Activated naive CD4-positive, alpha-beta T cell treated with anti-CD3 and anti-CD28 coated beads, Interleukin-2, amount 50 U/mL, for 72 hours (primary cell): ENCODE measurements around the gene SLC8B1. TPM values are rescaled to one million over a fixed set of nuclear protein-coding genes. Genes with fewer than 3 reads are reported as not detected.
A peak's percentile ranks its signal among the peaks of the same experiment; 100 is the strongest.

Source experiments
- ATAC-seq, 2 donors: fragments of 150-1000 bp; cut with Tn5 transposase; 2 replicates each; pipeline ENCODE4 v1.10.0; 2021; ENCODE audit warnings: mild to moderate bottlenecking in 2 of 2, moderate library complexity in 2 of 2
- DNase-seq, 2 donors: peaks; one replicate each; pipeline ENCODE4 v3.0.0; 2021 to 2022; ENCODE audit warnings: low spot score in 2 of 2
- H3K27ac Mint-ChIP-seq, 2 donors: one replicate each; pipeline ENCODE4 v1.8.0; 2022; ENCODE audit warnings: mild to moderate bottlenecking in 2 of 2, mixed read lengths in 2 of 2
- H3K36me3 Mint-ChIP-seq, 2 donors: one replicate each; pipeline ENCODE4 v1.8.0; 2022; ENCODE audit warnings: mixed read lengths in 2 of 2
- H3K9me3 Mint-ChIP-seq, 2 donors: one replicate each; pipeline ENCODE4 v1.8.0; 2022; ENCODE audit warnings: mixed read lengths in 2 of 2
- total RNA-seq, 2 donors: library from RNA; stranded (reverse); gene quantifications; one replicate each; pipeline ENCODE4 v1.2.3, GENCODE V29; 2022

Gene SLC8B1
- total RNA-seq, 2 donors from 2014 or later, result 24.2 to 28.5 TPM

DNA sequence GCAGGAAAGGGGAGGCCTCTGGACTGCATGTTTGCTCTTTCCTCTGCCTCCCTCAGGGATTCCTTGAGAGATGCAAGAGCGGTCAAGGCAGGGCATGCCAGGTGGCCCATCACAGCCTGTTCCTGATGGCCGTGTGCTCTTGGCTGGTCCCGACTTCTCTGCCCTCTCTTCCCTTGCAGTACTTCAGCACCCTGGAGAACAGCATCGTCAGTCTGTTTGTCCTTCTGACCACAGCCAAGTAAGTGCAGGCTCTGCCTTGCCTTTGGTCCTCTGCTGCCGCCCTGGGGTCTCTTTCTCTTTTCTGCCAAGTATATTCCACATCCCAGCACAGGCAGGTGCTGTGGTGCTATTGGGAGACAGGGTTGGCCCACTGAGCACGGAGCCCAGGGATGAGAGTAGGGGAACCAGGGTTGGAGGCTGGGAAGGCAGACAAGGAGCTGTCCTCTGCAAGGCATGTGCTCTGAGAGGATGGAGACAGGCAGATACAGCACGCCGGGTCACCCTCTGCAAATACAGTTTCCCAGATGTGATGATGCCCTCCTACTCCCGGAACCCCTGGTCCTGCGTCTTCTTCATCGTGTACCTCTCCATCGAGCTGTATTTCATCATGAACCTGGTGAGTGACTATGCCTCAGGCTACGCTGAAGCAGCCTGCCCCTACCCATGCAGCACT lies 61.7 kb downstream of the SLC8B1 start:
- Mint-ChIP-seq H3K9me3 (no peaks in the 10 kb centered on the region), H3K27ac (peak overlapping the region; percentile 5 to 9), H3K36me3 (peaks cover 5 to 7% of the 10 kb centered on the region in 2 donors)
- no peak for ATAC-seq
- no peak for DNase-seq

DNA sequence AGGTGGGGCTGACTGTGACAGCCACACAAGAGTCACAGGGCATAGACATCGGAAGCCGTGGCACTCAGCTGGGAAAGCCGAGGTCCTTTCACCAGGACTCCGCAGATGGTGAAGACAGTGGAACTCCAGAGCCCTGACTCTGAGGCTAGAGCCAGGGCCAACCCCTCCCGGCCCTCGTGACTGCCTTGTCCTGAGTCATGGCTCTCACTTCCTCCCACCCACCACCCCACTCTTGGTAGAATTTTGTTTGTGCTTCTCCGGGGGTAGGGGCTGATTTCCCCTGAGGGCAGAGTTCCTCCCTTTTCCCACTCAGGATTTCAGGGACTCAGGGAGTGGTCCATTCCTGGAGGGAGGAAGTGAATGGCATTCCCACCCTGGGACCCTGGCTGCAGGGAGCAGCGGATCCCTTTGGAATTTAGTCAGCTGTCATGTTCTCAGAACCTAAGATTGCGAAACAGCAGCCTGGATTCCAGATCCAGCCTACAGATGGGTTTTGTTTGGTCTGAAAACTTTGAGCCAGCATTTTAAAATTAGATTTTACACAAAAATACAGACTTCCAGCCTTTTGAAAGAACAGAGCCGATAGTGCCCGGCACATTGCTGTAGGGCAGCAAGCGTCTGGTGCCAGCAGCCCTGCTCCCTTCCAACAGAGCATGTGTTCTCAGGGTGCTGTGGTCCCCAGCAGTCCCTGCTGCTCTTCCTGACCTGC lies 62.9 kb downstream of the SLC8B1 start:
- Mint-ChIP-seq H3K9me3 (no peaks in the 10 kb centered on the region), H3K36me3 (peaks cover 12 to 15% of the 10 kb centered on the region in 2 donors), H3K27ac (peak overlapping the region; percentile 9 to 82)
- DNase-seq (no peak), ATAC-seq (peak; percentile 84 to 95)

DNA sequence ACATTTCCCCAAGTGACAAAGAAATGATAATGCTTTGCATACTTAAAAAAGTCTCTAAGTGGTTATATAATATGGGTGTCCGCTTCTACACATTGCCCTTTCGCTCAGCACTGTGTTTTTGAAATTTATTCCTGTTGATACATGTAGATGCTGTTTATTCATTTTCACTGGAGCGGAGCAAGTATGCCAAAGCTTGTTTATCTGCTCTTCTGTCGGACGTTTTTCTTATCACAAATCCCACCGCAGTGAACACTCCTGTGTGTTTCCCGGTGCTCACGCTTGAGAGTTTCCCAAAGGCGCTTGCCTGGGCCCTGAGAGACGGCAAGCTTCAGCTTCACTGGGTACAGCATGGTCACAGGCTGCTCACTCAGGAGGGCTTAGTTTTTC lies 63.5 kb downstream of the SLC8B1 start:
- Mint-ChIP-seq H3K27ac (peak overlapping the region; percentile 9 to 82), H3K36me3 (peaks cover 12 to 15% of the 10 kb centered on the region in 2 donors), H3K9me3 (no peaks in the 10 kb centered on the region)
- ATAC-seq (peak; percentile 18 to 32), DNase-seq (no peak)

DNA sequence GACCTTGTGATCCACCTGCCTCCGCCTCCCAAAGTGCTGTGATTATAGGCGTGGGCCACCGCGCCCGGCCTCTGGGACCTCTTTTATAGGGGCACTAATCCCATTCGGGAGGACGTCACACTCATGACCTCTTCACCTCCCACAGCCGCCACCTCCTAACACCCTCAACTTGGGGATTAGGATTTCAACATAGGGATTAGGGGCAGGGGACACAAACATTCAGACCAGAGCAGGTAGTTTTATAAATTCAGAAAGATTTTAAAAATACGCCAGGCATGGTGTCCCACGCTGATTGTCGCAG lies 64.2 kb downstream of the SLC8B1 start:
- Mint-ChIP-seq H3K36me3 (peaks cover 20 to 23% of the 10 kb centered on the region in 2 donors), H3K27ac (peak overlapping the region in 1 of 2 donors; percentile 22), H3K9me3 (no peaks in the 10 kb centered on the region)
- ATAC-seq (no peak), DNase-seq (no peak)

DNA sequence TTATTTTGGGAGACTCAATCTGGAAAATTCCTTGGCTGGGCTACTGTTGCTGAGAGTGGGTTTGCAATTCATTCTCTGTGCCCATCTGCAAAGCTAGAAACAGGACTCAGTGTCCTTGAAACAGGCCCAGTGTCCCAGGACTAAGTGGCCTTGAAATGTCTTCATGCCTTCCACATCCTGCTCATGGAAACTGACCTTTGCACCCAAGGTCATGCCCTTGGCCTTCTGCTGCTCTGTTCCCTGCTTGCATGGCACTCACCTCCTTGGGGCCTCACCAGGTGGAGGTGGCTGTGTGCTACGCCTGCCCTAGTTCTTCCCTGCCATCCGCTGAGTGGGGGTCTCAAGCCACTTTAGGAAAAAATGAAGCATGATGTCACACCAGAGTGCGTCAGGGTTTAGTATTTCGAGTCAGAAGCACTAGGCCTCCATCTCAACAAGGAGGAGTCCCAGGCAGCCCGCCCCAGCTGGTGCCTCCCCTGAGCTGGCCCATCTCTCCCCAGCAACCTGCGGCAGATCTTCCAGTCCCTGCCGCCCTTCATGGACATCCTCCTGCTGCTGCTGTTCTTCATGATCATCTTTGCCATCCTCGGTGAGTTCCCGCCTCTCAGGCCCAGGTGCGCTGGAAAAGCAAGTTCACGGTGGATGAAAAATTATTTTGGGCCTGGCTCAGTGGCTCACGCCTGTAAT lies 65.5 kb downstream of the SLC8B1 start:
- ATAC-seq (no peak), DNase-seq (no peak)
- H3K36me3 Mint-ChIP-seq, result peaks cover 23 to 30% of the 10 kb centered on the region in 2 donors
- H3K27ac Mint-ChIP-seq, result no peak overlapping the region
- no peaks in the 10 kb centered on the region for H3K9me3 Mint-ChIP-seq

DNA sequence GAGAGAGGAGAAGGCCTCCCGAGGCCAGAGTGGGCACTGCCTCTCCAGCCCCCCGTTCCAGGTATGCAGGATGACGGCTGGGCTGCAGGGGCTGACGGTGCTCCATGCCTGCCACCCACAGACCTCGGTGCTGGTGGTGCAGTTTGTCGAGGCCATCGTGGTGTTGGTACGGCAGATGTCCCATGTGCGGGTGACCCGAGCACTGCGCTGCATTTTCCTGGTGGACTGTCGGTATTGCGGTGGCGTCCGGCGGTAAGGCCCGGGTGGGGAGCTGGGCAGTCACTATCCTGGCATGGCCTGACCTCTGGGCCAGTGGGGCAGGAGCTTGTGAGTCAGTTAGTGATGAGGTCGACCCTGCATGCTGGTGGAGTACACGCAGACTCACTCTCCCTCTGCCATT lies 66.3 kb downstream of the SLC8B1 start:
- Mint-ChIP-seq H3K9me3 (no peaks in the 10 kb centered on the region), H3K27ac (no peak overlapping the region), H3K36me3 (peaks cover 29 to 38% of the 10 kb centered on the region in 2 donors)
- ATAC-seq, result no peak
- no peak for DNase-seq

DNA sequence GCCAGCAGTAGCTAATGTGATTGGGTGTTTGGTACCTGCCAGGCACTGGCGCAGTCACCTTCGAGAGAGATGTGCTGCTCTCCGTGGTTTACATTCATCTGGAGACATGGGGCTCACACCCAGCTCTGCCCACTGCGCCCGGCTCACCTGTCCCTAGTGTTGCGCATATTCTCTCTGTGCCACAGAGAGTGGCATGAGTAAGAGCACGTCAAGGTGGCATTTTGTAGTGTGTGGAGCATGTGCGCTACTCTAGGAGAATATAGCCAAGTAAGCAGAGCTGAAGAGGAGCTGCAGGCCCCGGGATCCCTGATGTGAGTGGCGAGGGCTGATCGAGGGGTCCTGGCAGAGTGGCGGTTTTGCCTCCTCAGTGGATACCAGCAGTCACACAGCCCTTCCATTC lies 66.8 kb downstream of the SLC8B1 start:
- ATAC-seq (no peak), DNase-seq (no peak)
- Mint-ChIP-seq H3K27ac (peak overlapping the region in 1 of 2 donors; percentile 9), H3K9me3 (no peaks in the 10 kb centered on the region), H3K36me3 (peaks cover 31 to 41% of the 10 kb centered on the region in 2 donors)

DNA sequence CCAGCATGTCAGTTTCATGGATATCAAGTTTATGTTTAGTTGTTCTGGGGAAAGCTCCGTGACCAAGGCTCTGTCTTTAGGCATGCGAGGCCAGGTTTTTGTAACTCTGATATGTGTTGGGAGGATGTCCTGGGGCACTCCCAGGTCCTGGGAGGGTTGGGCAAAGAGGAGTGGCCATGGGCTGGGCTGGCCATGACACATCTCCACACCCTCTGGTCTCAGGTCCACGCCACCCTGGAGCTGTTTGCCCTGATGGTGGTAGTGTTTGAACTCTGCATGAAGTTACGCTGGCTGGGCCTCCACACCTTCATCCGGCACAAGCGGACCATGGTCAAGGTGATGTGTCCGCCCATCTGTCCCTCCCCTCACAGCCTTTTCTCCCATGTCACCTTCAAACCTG lies 67.3 kb downstream of the SLC8B1 start:
- ATAC-seq (no peak), DNase-seq (no peak)
- no peaks in the 10 kb centered on the region for H3K9me3 Mint-ChIP-seq
- H3K27ac Mint-ChIP-seq, result no peak overlapping the region
- peaks cover 31 to 39% of the 10 kb centered on the region in 2 donors for H3K36me3 Mint-ChIP-seq

DNA sequence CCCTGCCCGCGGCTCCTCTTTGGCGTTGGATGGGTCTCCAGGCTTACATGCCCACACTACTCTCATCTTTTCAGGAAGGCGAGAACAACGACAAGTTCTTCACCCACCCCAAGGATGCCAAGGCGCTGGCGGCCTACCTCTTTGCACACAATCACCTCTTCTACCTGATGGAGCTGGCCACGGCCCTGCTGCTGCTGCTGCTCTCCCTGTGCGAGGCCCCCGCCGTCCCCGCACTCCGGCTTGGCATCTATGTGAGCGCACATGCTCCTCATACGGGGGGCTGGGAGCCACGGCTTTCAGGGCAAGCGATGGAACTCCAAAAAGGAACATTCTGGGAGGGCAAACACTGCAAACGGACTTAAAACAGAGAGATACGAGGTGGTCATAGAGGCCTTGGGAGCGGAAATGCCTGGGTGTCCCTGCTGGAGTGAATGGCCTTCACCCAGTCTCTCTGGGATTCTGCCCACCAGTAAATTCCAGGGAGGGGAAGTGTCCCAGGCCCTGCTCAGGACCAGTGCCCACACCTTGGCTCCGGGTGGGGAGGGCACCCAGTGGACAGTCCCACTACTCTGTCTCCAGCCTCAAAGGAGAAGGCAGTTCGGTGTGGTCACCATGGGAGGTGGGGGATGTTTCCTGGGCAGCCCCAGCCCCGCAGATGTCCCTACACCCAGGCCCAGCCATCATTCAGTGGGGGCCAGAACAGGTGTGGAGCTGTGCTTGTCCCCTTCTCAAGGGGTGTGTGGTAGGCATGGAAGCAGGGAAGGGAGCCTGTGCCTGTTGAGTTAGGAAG lies 68.6 kb downstream of the SLC8B1 start:
- ATAC-seq (no peak), DNase-seq (no peak)
- Mint-ChIP-seq H3K36me3 (peaks cover 31 to 35% of the 10 kb centered on the region in 2 donors), H3K27ac (peak overlapping the region in 1 of 2 donors; percentile 36), H3K9me3 (no peaks in the 10 kb centered on the region)

DNA sequence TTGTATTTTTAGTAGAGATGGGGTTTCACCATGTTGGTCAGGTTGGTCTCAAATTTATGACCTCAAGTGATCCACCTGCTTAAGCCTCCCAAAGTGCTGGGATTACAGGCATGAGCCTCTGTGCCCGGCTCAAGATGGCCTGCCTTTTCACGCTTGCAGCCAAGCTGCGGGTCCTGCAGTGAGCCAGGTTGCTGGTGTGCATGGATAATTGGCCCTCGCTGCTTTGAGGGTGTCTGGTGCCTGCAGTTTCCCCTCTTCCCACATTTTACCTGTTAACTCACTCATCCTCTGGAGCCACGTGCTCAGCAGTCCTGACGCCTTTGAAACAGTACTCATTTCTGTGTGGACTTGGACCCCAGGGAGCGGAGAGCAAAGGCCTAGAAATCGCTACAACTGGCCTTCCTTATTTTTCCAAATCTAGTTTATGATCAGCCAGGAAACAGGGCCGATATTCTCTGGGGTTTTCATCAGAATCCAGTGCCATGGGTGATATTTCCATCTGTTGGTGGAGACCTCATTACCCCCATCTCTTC lies 71.4 kb downstream of the SLC8B1 start:
- Mint-ChIP-seq H3K9me3 (no peaks in the 10 kb centered on the region), H3K36me3 (peaks cover 30 to 51% of the 10 kb centered on the region in 2 donors), H3K27ac (peak overlapping the region; percentile 85 to 88)
- ATAC-seq (no peak), DNase-seq (no peak)

DNA sequence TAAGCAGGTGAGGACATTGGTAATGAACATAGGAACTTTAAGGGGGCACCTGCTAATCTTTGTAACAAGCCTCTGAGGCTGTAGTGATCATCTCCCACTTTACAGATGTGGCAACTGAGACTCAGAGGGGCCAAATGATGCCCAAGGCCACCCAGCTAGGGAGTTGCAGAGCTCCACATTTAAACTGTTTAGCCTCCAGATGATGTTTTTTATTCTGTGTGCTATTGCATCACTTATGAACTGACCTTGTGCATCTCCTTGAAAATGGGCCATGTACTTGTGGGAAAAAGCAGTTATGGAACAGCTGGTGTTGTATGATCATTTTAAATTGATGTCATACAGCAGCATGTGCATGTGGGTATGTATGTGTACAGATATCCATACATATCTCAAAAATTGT lies 72.2 kb downstream of the SLC8B1 start:
- H3K36me3 Mint-ChIP-seq, result peaks cover 22 to 46% of the 10 kb centered on the region in 2 donors
- no peak overlapping the region for H3K27ac Mint-ChIP-seq
- ATAC-seq (no peak), DNase-seq (no peak)
- no peaks in the 10 kb centered on the region for H3K9me3 Mint-ChIP-seq

DNA sequence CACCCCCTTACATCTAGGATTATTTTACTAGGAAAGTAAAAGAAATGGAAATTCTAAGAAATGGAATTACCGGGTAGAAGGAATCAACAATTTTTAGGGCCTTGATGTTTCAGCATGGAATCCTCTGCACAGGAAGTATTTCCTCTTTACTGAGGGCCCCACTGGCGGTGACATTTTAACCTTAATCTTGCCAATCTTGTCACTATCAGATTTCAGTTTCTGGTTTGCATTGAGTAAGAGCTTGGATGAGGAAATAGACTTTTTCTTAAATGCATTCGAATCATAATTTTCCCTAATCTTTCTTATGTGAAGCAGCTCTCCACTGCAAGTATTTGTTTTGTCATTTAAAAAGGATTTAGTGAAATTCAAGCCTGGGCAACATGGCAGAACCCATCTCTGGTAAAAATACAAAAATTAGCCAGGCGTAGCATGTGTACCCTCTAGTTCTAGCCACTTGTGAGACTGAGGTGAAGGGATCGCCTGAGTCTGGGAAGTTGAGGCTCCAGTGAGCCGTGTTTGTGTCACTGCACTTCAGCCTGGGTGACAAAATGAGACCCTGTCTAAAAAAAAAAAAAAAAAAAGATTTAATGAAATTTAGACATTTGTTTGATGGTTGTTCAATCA lies 73.0 kb downstream of the SLC8B1 start:
- no peaks in the 10 kb centered on the region for H3K9me3 Mint-ChIP-seq
- DNase-seq (no peak), ATAC-seq (peak; percentile 72 to 78)
- H3K27ac Mint-ChIP-seq, result peak overlapping the region; percentile 27 to 77
- H3K36me3 Mint-ChIP-seq, result peaks cover 19 to 43% of the 10 kb centered on the region in 2 donors

DNA sequence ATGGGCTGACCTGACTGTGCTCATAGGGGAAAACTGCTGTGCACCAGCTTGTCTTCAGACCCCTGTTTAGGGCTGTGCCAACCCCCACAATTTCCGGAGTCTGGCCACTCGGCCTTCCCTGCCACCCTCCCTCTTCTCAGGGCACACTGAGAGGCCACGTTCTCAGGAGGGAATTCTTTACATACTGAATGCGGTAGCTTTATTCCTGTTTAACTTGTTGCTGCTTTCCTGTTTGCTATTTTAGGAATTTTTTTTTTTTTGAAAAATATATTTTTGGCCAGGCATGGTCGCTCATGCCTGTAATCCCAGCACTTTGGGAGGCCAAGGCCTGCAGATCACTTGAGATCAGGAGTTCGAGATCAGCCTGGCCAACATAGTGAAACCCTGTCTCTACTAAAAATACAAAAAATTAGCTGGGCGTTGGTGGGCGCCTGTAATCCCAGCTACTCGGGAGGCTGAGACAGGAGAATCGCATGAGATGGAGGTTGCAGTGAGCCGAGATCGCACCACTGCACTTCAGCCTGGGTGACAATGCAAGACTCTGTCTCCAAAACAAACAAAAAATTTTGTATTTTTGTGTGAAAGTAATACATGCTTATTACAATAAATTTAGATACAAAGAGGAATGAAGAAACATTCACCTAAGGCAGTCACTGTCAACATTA lies 74.1 kb downstream of the SLC8B1 start:
- Mint-ChIP-seq H3K9me3 (no peaks in the 10 kb centered on the region), H3K27ac (no peak overlapping the region), H3K36me3 (peaks cover 12 to 36% of the 10 kb centered on the region in 2 donors)
- ATAC-seq (no peak), DNase-seq (no peak)

DNA sequence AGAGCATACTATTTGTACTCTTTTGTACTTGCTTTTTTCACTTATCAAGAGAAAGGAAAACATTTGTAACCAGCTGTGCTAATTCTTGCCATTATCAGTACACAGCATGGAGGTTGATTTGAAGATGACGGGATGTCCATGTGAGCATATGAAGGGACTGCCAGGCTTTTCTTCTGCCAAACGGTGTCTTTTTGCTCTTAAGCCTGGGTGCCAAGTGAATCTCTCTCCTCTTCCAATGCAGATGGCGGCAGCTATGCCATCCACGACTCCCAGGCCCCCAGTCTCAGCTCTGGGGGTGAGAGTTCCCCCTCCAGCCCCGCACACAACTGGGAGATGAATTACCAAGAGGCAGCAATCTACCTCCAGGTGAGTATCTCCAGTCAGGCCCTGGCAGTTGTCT lies 74.8 kb downstream of the SLC8B1 start:
- H3K36me3 Mint-ChIP-seq, result peaks cover 9 to 31% of the 10 kb centered on the region in 2 donors
- no peaks in the 10 kb centered on the region for H3K9me3 Mint-ChIP-seq
- ATAC-seq (no peak), DNase-seq (no peak)
- peak overlapping the region in 1 of 2 donors; percentile 65 for H3K27ac Mint-ChIP-seq

DNA sequence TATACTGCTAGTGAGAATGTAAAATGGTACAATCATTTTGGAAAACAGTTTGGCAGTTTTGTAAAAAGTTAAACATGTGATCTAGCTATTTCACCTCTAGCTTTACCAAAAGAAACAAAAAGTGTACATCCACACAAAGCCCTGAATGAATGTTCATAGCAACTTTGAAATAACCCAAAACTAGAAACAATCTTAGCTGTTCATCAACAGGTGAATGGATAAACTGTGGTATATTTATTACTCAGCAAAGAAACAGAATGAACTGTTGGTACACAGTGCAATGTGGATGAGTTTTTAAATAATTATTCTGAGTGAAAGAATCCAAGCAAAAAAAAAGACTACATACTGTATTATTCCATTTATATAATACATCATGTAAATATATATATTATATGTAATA lies 77.3 kb downstream of the SLC8B1 start:
- peaks cover 0 to 2% of the 10 kb centered on the region in 2 donors for H3K9me3 Mint-ChIP-seq
- H3K36me3 Mint-ChIP-seq, result peaks cover 11 to 40% of the 10 kb centered on the region in 2 donors
- ATAC-seq, result peak in 1 of 2 donors; percentile 86
- H3K27ac Mint-ChIP-seq, result no peak overlapping the region
- no peak for DNase-seq

DNA sequence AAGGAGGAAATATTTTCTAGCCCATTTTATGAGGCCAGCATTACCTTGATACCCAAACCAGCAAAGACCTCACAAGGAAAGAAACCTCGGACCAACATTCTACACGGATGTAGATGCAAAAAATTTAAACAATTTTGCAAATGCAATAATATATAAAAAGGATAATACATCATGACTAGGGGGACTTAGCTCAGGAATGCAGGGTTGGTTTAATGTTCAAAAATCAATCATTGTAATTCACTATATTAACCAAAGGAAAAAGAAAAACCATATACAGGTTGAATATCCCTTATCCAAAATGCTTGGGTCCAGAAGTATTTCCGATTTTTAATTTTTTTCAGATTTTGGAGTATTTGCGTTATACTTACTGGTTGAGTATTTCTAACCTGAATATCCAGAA lies 80.6 kb downstream of the SLC8B1 start:
- Mint-ChIP-seq H3K36me3 (peaks cover 25 to 44% of the 10 kb centered on the region in 2 donors), H3K9me3 (peaks cover 3 to 5% of the 10 kb centered on the region in 2 donors), H3K27ac (no peak overlapping the region)
- ATAC-seq, result no peak
- no peak for DNase-seq
